GM12878 (cell line): ENCODE measurements around the gene ING4. TPM values are rescaled to one million over a fixed set of nuclear protein-coding genes. Genes with fewer than 3 reads are reported as not detected.

Experiments used
- ATAC-seq: fragments of 200-7000 bp; cut with Tn5 transposase; 3 replicates; pipeline ENCODE4 v1.9.1; 2020; ENCODE audit warnings: mild to moderate bottlenecking, moderate library complexity
- BruUV-seq: library from RNA; stranded (reverse); fragments of 400-500 nt; replicated peaks from 2 replicates; lab custom pipeline; 2021; lab: Mats Ljungman, UMichigan
- CTCF ChIA-PET: fragments of 300-600 bp; sonication (Branson Sonifier 250); formaldehyde crosslinking; extraction: SDS; loops from one replicate; lab custom pipeline; 2021; ENCODE audit warnings: inconsistent platforms; lab: Yijun Ruan, JAX
- POLR2A ChIA-PET: fragments of 350-600 bp; formaldehyde crosslinking; extraction: SDS; loops from one replicate; lab custom pipeline; 2021; ENCODE audit warnings: inconsistent platforms; lab: Charles Lee
- RAD21 ChIA-PET: fragments of 300-600 bp; sonication (Branson Sonifier 250); formaldehyde crosslinking; loops from one replicate; lab custom pipeline; 2023; ENCODE audit warnings: antibody characterized with exemption; ENCODE audit not compliant: unreplicated experiment; lab: Charles Lee
- SMC1A ChIA-PET: fragments of 300-600 bp; sonication (Branson Sonifier 250); formaldehyde crosslinking; loops from one replicate; lab custom pipeline; 2023; ENCODE audit not compliant: unreplicated experiment, uncharacterized antibody; lab: Charles Lee
- DNase-seq: peaks from one replicate; pipeline ENCODE4 v3.0.0-alpha.2; 2011; ENCODE audit warnings: low read depth, low spot score
- FAIRE-seq: peaks from 3 replicates; lab custom pipeline; 2011; peaks lifted over from hg19 to GRCh38; lab: Jason Lieb, UNC
- H2AFZ ChIP-seq: 2 replicates; pipeline ENCODE4 v1.6.0; 2011; ENCODE audit warnings: low read depth, low read length, control low read depth; ENCODE audit not compliant: control insufficient read depth
- H3K27ac ChIP-seq: 2 replicates; pipeline ENCODE4 v1.5.1; 2011; ENCODE audit warnings: control low read depth; ENCODE audit not compliant: control insufficient read depth, insufficient read depth
- H3K27me3 ChIP-seq, 2 experiments: replicated peaks in 1 of 2; 2 replicates each; pipeline versions ENCODE4 v1.6.0 to v1.6.1; 2011; ENCODE audit warnings: low read length in 1 of 2; ENCODE audit not compliant: control insufficient read depth in 2 of 2, insufficient read depth in 2 of 2
- H3K36me3 ChIP-seq, 2 experiments: 2 replicates each; pipeline ENCODE4 v1.5.1; 2011; ENCODE audit warnings: low read length in 1 of 2; ENCODE audit not compliant: control insufficient read depth in 2 of 2, insufficient read depth in 2 of 2
- H3K4me1 ChIP-seq: 2 replicates; pipeline ENCODE4 v1.6.1; 2011; ENCODE audit warnings: mild to moderate bottlenecking, low read length, moderate library complexity, mixed read lengths; ENCODE audit not compliant: control insufficient read depth, insufficient read depth
- H3K4me2 ChIP-seq: 2 replicates; pipeline ENCODE4 v1.6.0; 2011; ENCODE audit warnings: control low read depth; ENCODE audit not compliant: control insufficient read depth, insufficient read depth
- H3K4me3 ChIP-seq: fragments of 200-600 bp; sonication (generic); 2 replicates; pipeline ENCODE4 v1.5.1; 2016
- H3K79me2 ChIP-seq: 2 replicates; pipeline ENCODE4 v1.6.0; 2011; ENCODE audit warnings: low read length; ENCODE audit not compliant: control insufficient read depth, insufficient read depth
- H3K9ac ChIP-seq: 2 replicates; pipeline ENCODE4 v1.8.0; 2011; ENCODE audit warnings: low read length, control low read depth, mixed read lengths; ENCODE audit not compliant: control insufficient read depth, insufficient read depth
- H3K9me3 ChIP-seq: replicated peaks from 3 replicates; pipeline ENCODE4 v1.5.1; 2011; ENCODE audit warnings: mild to moderate bottlenecking, low read length; ENCODE audit not compliant: control insufficient read depth, insufficient read depth
- H4K20me1 ChIP-seq: 2 replicates; pipeline ENCODE4 v1.6.0; 2011; ENCODE audit not compliant: control insufficient read depth, insufficient read depth
- ATF2 ChIP-seq: IDR thresholded peaks from 2 replicates; pipeline ENCODE4 v1.6.1; 2012; ENCODE audit warnings: low read length, inconsistent platforms
- BMI1 ChIP-seq: fragments of 450-650 bp; IDR thresholded peaks from 2 replicates; pipeline ENCODE4 v1.6.1; 2016; ENCODE audit warnings: mild to moderate bottlenecking, moderate library complexity, borderline replicate concordance
- KDM1A ChIP-seq: fragments of 200-600 bp; sonication (generic); IDR thresholded peaks from 2 replicates; pipeline ENCODE4 v1.6.1; 2016; ENCODE audit warnings: borderline replicate concordance
- PAX5 ChIP-seq: IDR thresholded peaks from 2 replicates; pipeline ENCODE4 v1.6.1; 2011; ENCODE audit warnings: low read depth, low read length, borderline replicate concordance
- POLR2AphosphoS2 ChIP-seq: IDR thresholded peaks from 2 replicates; pipeline ENCODE4 v1.6.1; 2011; ENCODE audit warnings: low read depth, mild to moderate bottlenecking, low read length, improper control_type of control experiment, moderate library complexity
- POU2F2 ChIP-seq: IDR thresholded peaks from 3 replicates; pipeline ENCODE4 v1.6.1; 2011; ENCODE audit warnings: low read depth, mild to moderate bottlenecking, low read length, borderline replicate concordance
- RB1 ChIP-seq: fragments of 450-650 bp; formaldehyde crosslinking; IDR thresholded peaks from 2 replicates; pipeline ENCODE4 v1.6.1; 2017; ENCODE audit warnings: mild to moderate bottlenecking, borderline replicate concordance
- TAF1 ChIP-seq: IDR thresholded peaks from 2 replicates; pipeline ENCODE4 v1.6.1; 2011; ENCODE audit warnings: mild to moderate bottlenecking, low read depth, low read length, borderline replicate concordance
- WGBS: methylation state at CpG from one replicate; pipeline ENCODE4 v1.1.6; 2016; ENCODE audit warnings: low lambda C conversion rate; ENCODE audit not compliant: insufficient replicate concordance, insufficient coverage; ENCODE audit errors: missing lambda C conversion rate; 5-methylcytosine and 5-hydroxymethylcytosine counted together
- in situ Hi-C: fragments of 300-500 bp; cut with MboI; formaldehyde crosslinking; loops from 9 replicates; pipeline ENCODE4 v1.14.3; 2018; ENCODE audit warnings: mixed read lengths
- intact Hi-C: fragments of 100-400 bp; cut with micrococcal nuclease; formaldehyde crosslinking; loops from one replicate; pipeline ENCODE4 v1.14.2; 2022; ENCODE audit not compliant: unreplicated experiment
- polyA plus RNA-seq, 11 experiments: library from polyadenylated mRNA; depleted of rRNA in 4 of 11; unstranded in 6 of 11; stranded (reverse) in 5 of 11; fragments of >200 nt; fragmentation: Nextera tagmentation in 4 of 11; fragmentation: Illumina TruSeq in 1 of 11; extraction: Ambion mirVana in 4 of 11; extraction: Trizol in 1 of 11; gene quantifications; 1 replicate in 1 of 11; 2 replicates in 10 of 11; pipeline versions ENCODE4 v1.2.1 to v1.2.3, GENCODE V29; 2011 to 2016; ENCODE audit warnings: inconsistent platforms in 2 of 11, missing spikeins in 2 of 11, low read depth in 1 of 11
- total RNA-seq, 4 experiments: library from RNA; depleted of rRNA in 3 of 4; stranded (reverse); fragments of >200 nt in 3 of 4; fragmentation: Illumina TruSeq in 1 of 4; extraction: Trizol in 1 of 4; gene quantifications; 2 replicates each; pipeline versions ENCODE4 v1.2.1 to v1.2.3, GENCODE V29; 2013 to 2021

Gene ING4
- total and polyA plus RNA-seq, 10 of the 15 experiments (the other 5 are each of a cell fraction or from before 2014, with no cell fraction given): 7.2 to 53.9 (median 21.8) TPM

GRCh38 chr12:6652391-6652790, 10.5 kb downstream of the ING4 start:
- ChIA-PET SMC1A (interaction anchor here (1.5 kb wide), 1 partner anchor 44 kb away, joined by 3 read pairs; no protein-coding TSS in a partner anchor), CTCF (no interaction called here), POLR2A (interaction anchor here (0.7 kb wide), 2 partner anchors 71 to 85 kb away, joined by 6 to 7 read pairs; partner anchors contain the start of gene COPS7A), RAD21 (interaction anchor here (0.6 kb wide), 1 partner anchor 182 kb away, joined by 3 read pairs; no protein-coding TSS in a partner anchor)
- FAIRE-seq (no peak), ATAC-seq (no peak), DNase-seq (no peak)
- Histone ChIP-seq H2AFZ (no peak overlapping the region), H3K36me3 (peaks cover 0 to 10% of the 10 kb centered on the region in 2 experiments), H3K9me3 (no peaks in the 10 kb centered on the region; the same call in 2 of the 3 replicates), H3K4me3 (no peak overlapping the region), H3K79me2 (no peaks in the 10 kb centered on the region), H3K4me2 (no peak overlapping the region), H3K9ac (no peak overlapping the region), H3K27me3 (no peaks in the 10 kb centered on the region), H4K20me1 (no peaks in the 10 kb centered on the region), H3K27ac (no peak overlapping the region), H3K4me1 (no peaks in the 10 kb centered on the region)
- BruUV-seq: no TSS peak
- in situ Hi-C loops: no loop called here
- TF ChIP-seq PAX5: no peak
- TF ChIP-seq TAF1: no peak
- TF ChIP-seq POU2F2: no peak
- TF ChIP-seq BMI1: no peak
- TF ChIP-seq ATF2: no peak
- no peak for TF ChIP-seq POLR2AphosphoS2
- no peak for TF ChIP-seq KDM1A
- TF ChIP-seq RB1: no peak
- intact Hi-C loops: no loop called here
- 92% methylated on average over 12 of the region's 12 CpGs for WGBS
